ENCODE measurements around the gene REL. TPM values are rescaled to one million over a fixed set of nuclear protein-coding genes. Genes with fewer than 3 reads are reported as not detected.
"Not testable (repeated sequence)": the region's sequence is repeated elsewhere in the genome, so short reads cannot be mapped to it uniquely, and the experiment has no call there.

Gene REL
- total RNA-seq, 1 donor from 2014 or later: 5.4 TPM

- Mint-ChIP-seq H3K4me3 (ENCODE audit: unreplicated experiment) (no peak overlapping the region), H3K27ac (ENCODE audit: unreplicated experiment) (no peak overlapping the region), H3K27me3 (ENCODE audit: low read depth) (no peaks in the 10 kb centered on the region), H3K4me1 (ENCODE audit: low read depth) (peaks cover 23% of the 10 kb centered on the region), H3K9me3 (ENCODE audit: low read depth) (no peaks in the 10 kb centered on the region), H3K36me3 (ENCODE audit: low read depth) (peaks cover 1% of the 10 kb centered on the region)
- DNase-seq (ENCODE audit: low spot score): no peak
- no peak for TF ChIP-seq CTCF (IDR thresholded peaks at IDR 0.05)
Measured at GRCh38 chr2:60885683-60886082, 4.3 kb downstream of the REL start.

GRCh38 chr2:60886991-60887390, 5.6 kb downstream of the REL start:
- Mint-ChIP-seq H3K4me3 (ENCODE audit: unreplicated experiment) (no peak overlapping the region), H3K36me3 (ENCODE audit: low read depth) (peaks cover 1% of the 10 kb centered on the region), H3K27ac (ENCODE audit: unreplicated experiment) (no peak overlapping the region), H3K9me3 (ENCODE audit: low read depth) (no peaks in the 10 kb centered on the region), H3K27me3 (ENCODE audit: low read depth) (no peaks in the 10 kb centered on the region), H3K4me1 (ENCODE audit: low read depth) (peaks cover 23% of the 10 kb centered on the region)
- DNase-seq (ENCODE audit: low spot score): no peak
- no peak for TF ChIP-seq CTCF (IDR thresholded peaks at IDR 0.05)

- Mint-ChIP-seq H3K27ac (ENCODE audit: unreplicated experiment) (no peak overlapping the region), H3K36me3 (ENCODE audit: low read depth) (peaks cover 1% of the 10 kb centered on the region), H3K4me3 (ENCODE audit: unreplicated experiment) (no peak overlapping the region), H3K27me3 (ENCODE audit: low read depth) (no peaks in the 10 kb centered on the region), H3K9me3 (ENCODE audit: low read depth) (no peaks in the 10 kb centered on the region), H3K4me1 (ENCODE audit: low read depth) (peaks cover 10% of the 10 kb centered on the region)
- DNase-seq (ENCODE audit: low spot score): no peak
- no peak for TF ChIP-seq CTCF (IDR thresholded peaks at IDR 0.05)
Measured at GRCh38 chr2:60888853-60889252, 7.5 kb downstream of the REL start.

- H3K27ac Mint-ChIP-seq (ENCODE audit: unreplicated experiment); H3K36me3 Mint-ChIP-seq (ENCODE audit: low read depth): not testable (repeated sequence)
Measured at GRCh38 chr2:60889581-60890392, 8.4 kb downstream of the REL start.

GRCh38 chr2:60890393-60890707, 9.0 kb downstream of the REL start:
- H3K27me3 Mint-ChIP-seq (ENCODE audit: low read depth): no peaks in the 10 kb centered on the region
- DNase-seq (ENCODE audit: low spot score): no peak
- no peaks in the 10 kb centered on the region for H3K9me3 Mint-ChIP-seq (ENCODE audit: low read depth)
- peaks cover 7% of the 10 kb centered on the region for H3K36me3 Mint-ChIP-seq (ENCODE audit: low read depth)
- no peak for TF ChIP-seq CTCF (IDR thresholded peaks at IDR 0.05)
- peaks cover 4% of the 10 kb centered on the region for H3K4me1 Mint-ChIP-seq (ENCODE audit: low read depth)
- H3K27ac Mint-ChIP-seq (ENCODE audit: unreplicated experiment): no peak overlapping the region
- H3K4me3 Mint-ChIP-seq (ENCODE audit: unreplicated experiment): no peak overlapping the region

More at GRCh38 chr2:60889581-60890392, 8.4 kb downstream of the REL start:
- H3K9me3 Mint-ChIP-seq (ENCODE audit: low read depth); DNase-seq (ENCODE audit: low spot score); H3K4me3 Mint-ChIP-seq (ENCODE audit: unreplicated experiment); H3K27me3 Mint-ChIP-seq (ENCODE audit: low read depth); H3K4me1 Mint-ChIP-seq (ENCODE audit: low read depth): not testable (repeated sequence)

GRCh38 chr2:60891180-60891579, 9.8 kb downstream of the REL start:
- no peak for DNase-seq (ENCODE audit: low spot score)
- H3K4me1 Mint-ChIP-seq (ENCODE audit: low read depth): no peaks in the 10 kb centered on the region
- H3K27ac Mint-ChIP-seq (ENCODE audit: unreplicated experiment): no peak overlapping the region
- no peaks in the 10 kb centered on the region for H3K27me3 Mint-ChIP-seq (ENCODE audit: low read depth)
- H3K36me3 Mint-ChIP-seq (ENCODE audit: low read depth): peaks cover 7% of the 10 kb centered on the region
- no peak for TF ChIP-seq CTCF (IDR thresholded peaks at IDR 0.05)
- H3K9me3 Mint-ChIP-seq (ENCODE audit: low read depth): no peaks in the 10 kb centered on the region
- H3K4me3 Mint-ChIP-seq (ENCODE audit: unreplicated experiment): no peak overlapping the region
